GM12874 (cell line): ENCODE results near the gene SLC29A2.

ENCODE experiments used
- TF ChIP-seq, protein P1 (sequence below): IDR thresholded peaks from 2 replicates; pipeline ENCODE4 v1.5.1; 2011; ENCODE audit warnings: low read depth, mild to moderate bottlenecking, control low read depth, low read length, moderate library complexity; ENCODE audit not compliant: insufficient read depth

Gene SLC29A2

DNA sequence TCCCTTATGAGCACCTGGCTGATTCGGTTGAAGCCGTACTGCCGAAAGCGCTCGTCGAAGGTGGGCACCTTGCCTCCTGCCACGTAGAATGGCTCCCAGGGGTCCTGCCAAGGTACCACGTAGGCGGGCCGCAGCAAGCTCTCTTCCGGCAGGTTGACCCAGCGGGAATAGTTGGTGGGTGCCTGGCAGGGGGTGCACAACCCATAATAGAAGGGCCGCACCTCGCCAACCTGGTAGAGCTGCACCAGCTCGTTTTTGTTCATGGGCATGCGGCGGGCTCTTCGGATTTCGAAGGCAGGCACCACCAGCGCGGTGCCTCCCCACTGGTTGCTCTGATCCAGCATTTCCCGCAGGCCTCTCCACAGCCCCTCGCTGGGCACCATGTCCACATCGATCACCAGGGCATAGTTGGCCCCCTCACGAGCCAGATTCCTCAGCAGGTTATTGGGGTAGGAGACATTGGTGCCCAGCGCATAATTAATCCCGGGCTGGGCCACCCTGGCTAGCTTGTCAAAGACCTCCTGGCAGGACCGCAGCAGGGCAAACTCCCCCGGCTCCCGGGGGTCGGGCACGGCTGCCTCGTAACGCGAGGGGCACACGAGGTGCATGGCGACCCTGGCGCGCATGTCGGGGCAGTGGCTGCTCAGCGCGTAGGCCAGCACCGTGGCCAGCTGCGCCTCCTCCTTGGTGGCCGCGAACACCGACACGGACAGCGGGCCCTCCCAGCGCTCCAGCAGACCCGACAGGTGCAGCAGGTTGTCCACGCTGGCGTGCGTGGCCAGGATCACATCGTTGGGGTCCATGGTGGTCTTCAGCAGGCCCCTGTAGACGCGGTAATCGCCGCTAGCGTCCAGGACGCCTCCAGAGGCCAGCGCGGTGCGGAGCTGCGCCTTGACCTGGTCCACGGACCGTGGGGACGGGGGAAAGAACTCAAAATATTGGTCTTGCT is 24.8 kb downstream of the SLC29A2 start:
- TF ChIP-seq, protein P1, sequence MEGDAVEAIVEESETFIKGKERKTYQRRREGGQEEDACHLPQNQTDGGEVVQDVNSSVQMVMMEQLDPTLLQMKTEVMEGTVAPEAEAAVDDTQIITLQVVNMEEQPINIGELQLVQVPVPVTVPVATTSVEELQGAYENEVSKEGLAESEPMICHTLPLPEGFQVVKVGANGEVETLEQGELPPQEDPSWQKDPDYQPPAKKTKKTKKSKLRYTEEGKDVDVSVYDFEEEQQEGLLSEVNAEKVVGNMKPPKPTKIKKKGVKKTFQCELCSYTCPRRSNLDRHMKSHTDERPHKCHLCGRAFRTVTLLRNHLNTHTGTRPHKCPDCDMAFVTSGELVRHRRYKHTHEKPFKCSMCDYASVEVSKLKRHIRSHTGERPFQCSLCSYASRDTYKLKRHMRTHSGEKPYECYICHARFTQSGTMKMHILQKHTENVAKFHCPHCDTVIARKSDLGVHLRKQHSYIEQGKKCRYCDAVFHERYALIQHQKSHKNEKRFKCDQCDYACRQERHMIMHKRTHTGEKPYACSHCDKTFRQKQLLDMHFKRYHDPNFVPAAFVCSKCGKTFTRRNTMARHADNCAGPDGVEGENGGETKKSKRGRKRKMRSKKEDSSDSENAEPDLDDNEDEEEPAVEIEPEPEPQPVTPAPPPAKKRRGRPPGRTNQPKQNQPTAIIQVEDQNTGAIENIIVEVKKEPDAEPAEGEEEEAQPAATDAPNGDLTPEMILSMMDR, result no peak

DNA sequence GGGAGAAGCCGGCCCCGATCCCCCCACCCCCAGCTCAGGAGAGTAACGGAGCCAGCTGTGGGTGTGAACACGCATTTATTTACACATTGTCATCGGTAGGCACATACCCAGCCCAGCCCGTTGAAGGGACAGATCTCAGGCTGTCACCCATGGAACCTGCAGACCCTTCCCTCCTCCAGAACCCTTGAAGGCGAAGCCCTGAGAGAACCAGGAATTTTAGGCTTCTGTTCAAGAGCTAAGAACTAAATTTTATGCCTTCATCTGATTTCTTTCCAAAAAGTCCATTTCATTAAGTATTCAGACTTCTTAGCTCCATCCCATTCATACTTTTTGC is 26.3 kb downstream of the SLC29A2 start:
- TF ChIP-seq, protein P1, result no peak

DNA sequence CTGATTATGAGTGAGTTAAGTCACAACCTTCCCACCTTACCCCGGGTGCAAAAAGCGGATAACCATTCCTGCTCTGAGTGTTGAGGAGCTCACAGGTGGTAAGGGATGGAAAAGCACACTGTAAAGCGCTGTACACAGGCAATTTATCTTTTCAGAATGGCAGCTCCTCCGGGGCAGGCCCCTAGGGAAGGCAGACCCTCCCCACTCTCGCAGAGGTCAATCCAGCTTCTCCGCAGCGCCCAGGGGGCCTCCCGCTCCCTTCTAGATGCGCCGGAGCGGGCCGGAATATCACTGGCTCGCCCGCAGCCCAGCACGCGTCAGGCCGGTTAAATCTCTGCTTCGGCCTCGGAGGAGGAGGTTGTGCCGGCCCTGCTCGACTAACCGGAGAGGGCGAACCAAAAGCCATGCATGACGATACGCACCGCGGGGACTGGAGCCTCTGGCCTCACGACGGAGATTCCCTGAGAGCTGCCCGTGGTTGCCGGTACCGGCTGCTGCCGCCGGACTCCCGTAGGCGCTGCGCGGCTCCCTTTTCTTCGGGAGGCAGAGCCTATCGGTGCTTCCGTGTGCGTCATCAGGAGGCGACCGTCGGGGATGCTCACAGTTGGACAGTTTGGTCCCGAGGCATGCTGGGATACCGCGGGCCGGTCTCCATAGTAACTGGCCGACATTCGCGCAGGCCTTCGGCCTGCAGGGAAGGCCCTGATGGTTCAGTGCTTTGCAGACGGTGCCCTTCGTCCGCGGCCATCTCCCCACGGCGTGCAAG is 26.8 kb downstream of the SLC29A2 start, which contains the start of gene BRMS1:
Gene BRMS1, minus strand, starts transcription at position 555 of the 766 bp plus-strand sequence. CDS start 2,870 bp downstream, outside the sequence.
- TF ChIP-seq, protein P1, result no peak

DNA sequence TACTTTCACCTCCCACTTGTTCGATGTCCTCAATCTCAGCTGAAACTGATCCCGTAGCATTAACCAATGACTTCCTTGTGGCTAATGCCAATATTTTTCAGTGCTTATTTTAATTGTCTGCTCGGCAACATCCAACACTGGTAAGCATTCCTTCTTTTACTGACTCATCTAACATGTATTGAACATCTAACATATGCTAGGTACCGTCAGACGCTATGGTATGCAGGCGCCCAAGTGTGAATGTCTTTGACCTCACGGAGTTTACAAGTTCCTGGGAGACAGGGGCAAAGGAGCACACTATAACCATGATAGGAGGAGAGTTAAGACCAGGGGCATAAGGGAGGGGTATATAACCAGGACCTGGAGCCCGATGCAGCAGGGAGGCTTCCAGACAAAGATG is 28.4 kb downstream of the SLC29A2 start:
- TF ChIP-seq, protein P1, result no peak

DNA sequence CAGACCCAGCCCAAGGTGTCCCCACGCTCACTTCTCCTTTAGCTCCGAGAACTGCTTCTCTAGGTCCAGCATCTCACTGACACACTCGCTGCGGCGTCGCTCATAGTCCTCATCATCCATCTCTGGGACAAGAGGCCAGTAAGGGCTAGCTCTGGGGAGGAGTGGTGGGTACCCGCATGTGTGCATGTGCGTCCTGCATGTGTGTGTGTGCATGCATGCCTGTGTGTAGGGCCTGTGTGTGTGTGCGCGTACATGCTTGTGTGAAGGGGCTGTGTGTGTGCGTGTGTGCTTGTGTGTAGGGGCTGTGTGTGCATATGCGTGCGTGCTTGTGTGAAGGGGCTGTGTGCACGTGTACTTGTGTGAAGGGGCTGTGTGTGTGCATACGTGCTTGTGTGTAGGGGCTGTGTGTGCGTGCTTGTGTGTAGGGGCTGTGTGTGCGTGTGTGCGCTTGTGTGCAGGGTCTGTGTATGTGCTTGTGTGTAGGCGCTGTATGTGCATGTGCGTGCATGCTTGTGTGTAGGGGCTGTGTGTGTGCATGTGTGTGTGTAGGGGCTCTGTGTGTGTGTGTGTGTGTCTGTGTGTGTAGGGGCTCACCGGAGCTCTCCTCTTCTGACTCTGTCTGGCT is 29.9 kb downstream of the SLC29A2 start:
- TF ChIP-seq, protein P1, result no peak

DNA sequence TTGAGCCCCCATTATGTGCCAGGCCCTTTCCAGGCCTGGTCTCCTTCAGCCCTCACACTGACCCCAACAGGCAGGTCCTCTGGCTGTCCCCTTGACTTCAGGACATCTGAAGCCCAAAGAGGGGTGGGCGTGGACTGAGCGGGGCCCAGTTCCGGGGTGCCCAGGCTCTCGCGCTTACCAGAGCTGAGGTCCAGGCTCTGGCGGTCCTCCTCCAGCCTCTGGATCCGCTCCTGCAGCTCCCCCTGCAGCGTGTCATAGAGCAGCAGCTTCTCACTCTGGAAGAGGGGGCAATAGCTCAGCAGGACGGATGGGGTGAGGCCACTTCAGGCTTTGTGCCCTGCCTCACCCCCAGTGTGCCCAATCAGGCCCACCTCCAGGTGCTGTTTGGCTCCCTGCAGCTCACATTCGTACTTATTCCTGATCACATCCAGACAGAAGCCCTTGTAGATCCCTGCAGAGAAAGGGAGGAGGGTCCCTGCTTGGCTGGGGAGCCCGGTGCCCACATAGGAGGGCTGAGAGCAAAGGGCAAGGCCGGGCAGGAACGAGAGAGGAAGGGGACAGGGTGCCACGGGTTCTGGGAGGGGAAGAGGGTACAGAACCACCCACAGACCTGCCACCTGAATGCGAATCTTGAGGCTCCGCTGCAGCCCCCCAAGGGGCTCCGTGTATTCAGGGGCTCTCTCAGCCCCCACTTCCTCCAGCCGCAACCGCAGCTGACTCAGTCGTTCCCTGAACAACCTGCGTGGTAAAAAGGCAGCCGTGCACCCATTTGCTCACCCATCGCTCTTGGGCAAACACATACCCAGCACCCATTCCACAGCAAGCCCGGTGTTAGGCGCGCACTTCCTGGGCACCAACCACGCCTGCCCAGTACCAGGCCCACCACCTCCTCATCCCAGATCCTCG is 30.7 kb downstream of the SLC29A2 start:
- TF ChIP-seq, protein P1, result no peak
